GM18526 (cell line): ENCODE results near the gene GNA12.

ENCODE experiments used
- POLR2A ChIP-seq: IDR thresholded peaks from 3 replicates; pipeline ENCODE4 v1.6.1; 2011; ENCODE audit not compliant: insufficient read length; ENCODE audit errors: extremely low read depth

Gene GNA12

DNA sequence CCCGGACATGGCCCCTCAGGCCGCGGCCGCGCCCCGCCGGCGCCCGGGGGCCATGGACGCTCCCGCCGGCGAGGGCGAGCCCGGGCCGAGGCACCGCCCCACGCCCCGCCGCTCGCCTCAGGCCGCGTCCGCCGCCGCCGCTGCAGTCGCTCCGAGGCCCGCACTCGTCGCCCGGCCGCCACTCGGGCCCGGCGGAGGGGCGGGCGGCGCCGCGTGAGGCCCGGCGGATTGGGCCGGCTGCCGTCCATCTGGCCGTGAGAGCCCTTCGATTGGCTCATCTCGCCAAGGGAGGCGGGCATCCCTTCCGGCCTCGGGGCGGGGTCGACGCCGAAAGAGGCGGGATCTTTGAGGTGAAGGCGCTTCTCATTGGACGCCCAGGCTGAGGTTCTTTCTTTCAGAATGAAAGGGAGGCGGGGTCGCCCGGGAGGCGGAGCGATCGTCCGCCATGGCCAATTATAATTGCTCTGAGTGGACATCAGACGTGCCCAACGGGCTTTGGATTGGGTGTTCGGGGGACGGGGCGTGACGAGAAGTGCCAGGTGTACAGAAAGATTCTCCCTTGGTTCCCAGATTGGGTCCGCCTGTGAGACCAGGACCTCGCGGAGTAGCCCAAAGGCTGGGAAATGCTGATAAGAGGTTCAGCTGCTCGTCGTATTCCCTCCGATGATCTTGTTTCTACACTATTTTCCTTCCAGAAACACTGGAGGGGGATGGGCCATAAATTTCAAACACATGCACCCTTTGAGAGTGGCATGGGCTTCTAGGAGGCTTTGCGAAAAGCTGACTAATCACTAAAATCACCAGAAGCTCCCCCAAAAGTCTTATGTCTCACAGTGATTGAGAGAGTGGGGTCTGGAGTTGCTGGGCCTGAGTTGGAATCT, at the start of gene GNA12:
TSS of gene GNA12 (minus strand) at position 156 of the 881 bp plus-strand sequence. CDS start at position 9, 147 bp downstream.
- peak; percentile 57 for TF ChIP-seq POLR2A

- no peak for TF ChIP-seq POLR2A
These were observed 49.3 kb upstream of the GNA12 start for GRCh38 chr7:2893411-2893861.

- TF ChIP-seq POLR2A: no peak
These were observed 48.4 kb upstream of the GNA12 start for GRCh38 chr7:2892549-2892948.

- no peak for TF ChIP-seq POLR2A
These were observed 43.7 kb upstream of the GNA12 start for GRCh38 chr7:2887816-2888215.

DNA sequence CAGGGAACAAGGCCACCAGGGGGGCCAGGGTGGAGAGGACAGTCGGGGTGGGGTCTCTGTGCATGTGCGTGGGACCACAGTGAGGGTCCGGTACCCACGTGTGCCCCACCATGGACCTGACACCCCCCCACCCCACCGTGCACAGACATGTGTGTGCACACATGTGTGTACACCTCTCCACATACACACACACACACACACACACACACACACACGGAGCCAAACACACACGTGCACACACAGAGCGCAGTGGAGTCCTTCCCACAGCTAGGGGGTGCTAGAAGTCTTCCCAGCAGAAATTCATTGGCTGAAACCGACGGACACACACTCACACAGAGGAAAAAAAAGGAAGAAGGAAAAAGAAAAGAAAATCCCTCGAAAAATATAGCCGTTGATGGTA, 42.8 kb upstream of the GNA12 start:
- no peak for TF ChIP-seq POLR2A

DNA sequence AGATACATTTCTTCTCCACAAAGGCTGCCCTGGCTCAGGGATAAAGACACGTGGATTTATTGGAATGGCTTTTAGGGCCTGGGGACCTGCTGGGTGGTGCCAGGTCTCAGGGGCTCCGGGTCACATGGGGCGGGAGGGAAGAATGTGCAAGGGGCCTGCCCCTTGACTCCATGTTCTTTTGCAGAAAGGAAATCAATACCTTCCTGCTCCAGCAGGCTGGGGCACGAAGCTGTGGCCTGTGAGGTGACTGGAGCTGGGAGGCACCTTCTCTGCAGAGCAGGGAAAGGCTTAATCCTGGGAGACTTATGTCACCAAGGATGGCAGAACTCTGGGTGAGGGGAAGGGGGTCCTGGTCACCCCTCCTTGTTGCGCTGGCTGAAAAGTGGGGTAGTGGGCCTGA, 42.3 kb upstream of the GNA12 start:
- no peak for TF ChIP-seq POLR2A

DNA sequence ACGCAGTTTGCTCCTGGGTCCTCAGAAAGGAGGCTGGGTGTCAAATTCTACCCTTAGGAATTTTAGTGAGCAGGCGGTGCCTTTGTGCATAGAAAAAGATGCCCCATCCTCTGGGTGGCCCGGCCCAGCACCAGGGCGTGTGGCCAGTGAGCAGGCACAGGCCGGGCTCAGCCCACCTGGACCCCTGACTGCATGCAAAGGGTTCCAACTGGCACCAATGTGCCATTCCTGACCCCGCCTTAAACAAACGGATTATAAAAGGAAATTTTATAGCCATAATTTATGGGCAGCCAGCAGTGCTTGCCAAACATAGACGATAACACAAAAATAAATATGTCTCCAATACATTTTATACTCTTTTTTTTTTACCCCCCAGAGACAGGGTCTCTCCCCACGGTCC, 40.1 kb upstream of the GNA12 start:
- TF ChIP-seq POLR2A: no peak

DNA sequence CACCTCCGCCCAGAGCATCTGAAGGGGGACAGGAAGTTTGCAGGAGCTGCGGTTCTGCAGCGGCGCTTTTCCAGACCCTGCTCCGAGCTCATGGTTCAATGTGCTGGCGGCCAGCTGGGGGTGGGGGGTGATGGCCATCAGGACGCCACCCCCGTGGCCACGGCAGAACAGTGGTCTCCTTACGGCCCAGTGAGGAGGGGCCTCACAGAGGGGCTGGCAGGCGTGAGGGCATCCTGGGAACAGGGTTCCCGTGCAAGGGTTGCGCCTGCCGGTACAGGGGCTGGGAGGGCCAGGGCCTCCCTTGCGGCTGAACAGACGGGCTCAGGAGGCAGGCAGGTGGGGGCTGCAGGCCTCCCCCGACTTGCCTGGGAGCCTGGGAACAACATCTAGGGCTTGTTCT, 39.0 kb upstream of the GNA12 start:
- no peak for TF ChIP-seq POLR2A

GRCh38 chr7:2882111-2882510, 38.0 kb upstream of the GNA12 start:
- no peak for TF ChIP-seq POLR2A

DNA sequence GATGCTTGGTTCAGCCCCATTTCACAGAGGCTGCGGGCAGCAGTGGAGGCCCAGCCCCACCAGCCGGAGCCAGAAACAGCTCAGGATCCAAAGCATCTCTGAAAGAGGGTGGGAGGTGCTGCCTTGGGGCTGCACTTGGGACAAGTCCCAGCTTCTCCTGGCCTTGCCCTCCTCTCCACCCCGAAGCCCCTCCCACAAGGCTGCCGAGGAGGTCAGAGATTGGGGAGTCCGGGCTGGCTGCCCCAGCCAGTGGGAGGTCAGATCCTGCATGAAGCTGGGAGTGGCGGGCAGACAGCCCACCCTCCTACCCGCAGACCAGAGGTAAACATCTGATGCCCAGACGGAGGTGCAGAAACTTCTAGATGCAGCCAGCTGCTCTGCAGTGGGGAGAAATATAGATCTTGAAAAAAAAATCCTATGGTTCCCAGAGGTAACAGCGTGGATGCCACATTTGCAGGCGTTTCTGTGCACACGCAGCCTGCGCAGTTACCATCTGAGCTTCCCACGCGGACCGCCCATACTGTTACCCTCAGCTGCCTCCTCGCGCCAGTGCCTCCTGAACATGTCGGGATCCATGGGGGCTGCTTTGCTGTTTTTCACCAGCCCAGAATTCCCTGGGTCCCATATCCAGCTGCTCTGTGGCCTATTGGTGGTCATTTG, 36.9 kb upstream of the GNA12 start:
- no peak for TF ChIP-seq POLR2A

DNA sequence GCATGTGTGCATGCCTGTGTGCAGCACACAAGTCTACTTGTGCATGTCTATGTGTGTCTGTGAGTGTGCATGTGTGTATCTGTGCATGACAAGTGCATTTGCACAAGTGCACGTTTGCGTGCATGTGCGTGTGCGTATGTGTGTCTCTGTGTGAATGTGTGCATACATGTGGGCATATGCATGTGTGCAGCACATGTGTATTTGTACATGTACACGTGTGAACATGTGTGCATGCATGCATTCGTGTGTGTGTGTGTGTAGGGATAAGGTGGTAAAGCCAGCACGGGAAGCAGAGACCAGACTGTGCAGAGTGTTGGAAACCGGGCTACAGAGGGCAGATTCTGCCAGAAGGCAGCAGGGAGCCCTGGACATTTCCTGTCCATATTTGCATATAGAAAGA, 35.9 kb upstream of the GNA12 start:
- TF ChIP-seq POLR2A: no peak

- TF ChIP-seq POLR2A: no peak
These were observed 35.2 kb upstream of the GNA12 start for GRCh38 chr7:2879354-2879753.

DNA sequence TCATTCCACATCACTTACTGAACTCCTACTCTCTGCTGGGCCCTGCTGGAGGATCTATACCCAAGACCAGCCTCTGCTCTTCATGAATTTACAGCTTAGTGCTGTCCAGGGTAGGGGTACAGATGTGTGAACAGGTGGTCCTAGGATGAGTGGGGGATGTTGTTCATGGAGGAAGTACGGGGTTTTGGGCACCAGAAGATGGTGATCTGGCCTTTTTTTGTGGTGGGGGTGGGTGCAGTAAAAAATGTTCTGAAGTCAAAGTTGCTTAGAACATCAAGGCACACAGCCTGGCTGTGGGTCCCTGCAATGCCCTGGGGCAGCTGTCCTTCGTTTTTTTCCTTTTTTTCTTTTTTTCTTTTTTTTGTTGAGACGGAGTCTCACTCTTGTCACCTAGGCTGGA, 34.2 kb upstream of the GNA12 start:
- no peak for TF ChIP-seq POLR2A

DNA sequence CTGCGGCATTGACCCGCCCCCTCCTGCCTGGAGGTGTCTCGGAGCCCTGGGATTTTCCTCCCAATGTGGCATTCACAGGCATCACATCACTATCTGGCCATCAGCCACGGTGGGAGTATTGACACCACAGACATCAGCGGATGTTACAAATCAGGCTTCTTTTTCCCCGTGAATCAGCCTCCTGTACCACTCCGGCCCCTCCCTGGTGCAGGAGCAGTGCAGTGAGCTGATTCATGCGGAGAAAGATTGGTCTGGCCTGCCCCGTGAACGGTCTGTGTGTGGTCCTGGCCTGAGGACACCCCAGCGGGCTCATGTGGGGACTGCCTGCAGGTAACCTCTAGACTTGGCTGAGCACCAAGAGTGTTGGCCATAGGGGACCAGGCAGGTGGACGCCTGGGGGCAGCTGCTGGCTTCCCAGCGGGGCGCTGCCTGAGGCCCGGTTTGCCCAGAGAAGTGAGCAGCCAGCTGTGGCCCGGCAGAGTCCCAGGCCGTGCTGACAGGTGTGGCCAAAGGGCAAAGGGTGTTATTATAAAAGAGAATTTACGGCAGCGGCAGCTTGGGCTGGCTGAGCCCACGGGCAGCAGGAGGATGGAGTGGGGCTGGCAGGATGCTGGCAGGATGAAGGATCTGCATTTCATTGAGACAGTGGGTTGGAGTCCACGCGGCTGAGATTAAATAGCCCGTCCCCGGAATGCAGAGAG, 32.1 kb upstream of the GNA12 start:
- TF ChIP-seq POLR2A: no peak

DNA sequence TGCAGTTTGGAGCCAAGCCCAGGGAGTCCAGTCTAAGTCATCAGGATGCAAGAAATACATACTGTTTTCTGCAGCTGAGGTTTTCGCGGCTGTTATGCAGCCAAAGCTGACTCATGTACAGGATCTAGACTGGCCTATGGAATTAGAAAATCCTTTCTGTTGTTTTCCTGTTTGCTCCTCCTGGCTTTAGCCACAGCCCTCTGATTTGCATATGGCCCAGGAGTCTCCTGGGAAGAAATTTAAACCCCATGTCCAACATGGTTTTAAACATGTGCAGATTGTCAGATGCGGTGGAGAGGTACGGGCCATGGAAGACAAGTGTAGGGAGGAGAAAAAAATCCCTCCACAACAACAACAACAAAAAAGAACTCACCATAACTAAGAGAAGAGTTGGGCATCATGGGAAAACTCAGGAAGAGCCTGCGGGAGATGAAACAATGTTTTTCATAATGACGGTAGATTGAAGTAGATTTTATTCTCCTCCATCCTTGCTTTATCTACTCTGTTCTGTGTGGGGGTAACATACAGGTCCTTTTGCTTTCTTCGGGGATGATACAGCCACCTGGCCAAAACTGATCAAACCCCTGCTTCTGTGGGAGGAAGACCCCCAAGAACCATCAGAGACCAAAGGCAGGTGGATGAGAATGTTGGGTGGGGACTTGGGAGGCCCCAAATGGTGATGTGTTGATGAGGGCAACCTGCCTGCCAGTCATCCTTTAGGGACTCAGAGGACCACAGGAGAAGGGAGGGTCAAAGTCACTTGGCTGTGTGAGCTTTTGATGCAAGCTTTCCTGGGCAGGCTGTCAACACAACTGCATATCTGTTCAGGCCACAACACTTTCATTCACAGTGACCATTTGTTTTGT, 29.8 kb upstream of the GNA12 start:
- TF ChIP-seq POLR2A: peak; percentile 57

- no peak for TF ChIP-seq POLR2A
These were observed 29.0 kb upstream of the GNA12 start for GRCh38 chr7:2873146-2873545.
